GM23338 (cell line): ENCODE data around the gene TRPC4. TPM values are rescaled to one million over a fixed set of nuclear protein-coding genes. Genes with fewer than 3 reads are reported as not detected.

ENCODE experiments used
- ATAC-seq: fragments of 200-7000 bp; cut with Tn5 transposase; 3 replicates; pipeline ENCODE4 v1.9.1; 2020
- DNase-seq: peaks from one replicate; pipeline ENCODE4 v3.0.0-alpha.2; 2015; ENCODE audit warnings: low spot score
- H2AFZ ChIP-seq: fragments of 200-600 bp; sonication (generic); 2 replicates; pipeline ENCODE4 v1.8.0; 2016; ENCODE audit warnings: antibody characterized with exemption, mild to moderate bottlenecking, moderate library complexity
- H3F3A ChIP-seq: fragments of 200-600 bp; sonication (generic); replicated peaks from 2 replicates; pipeline ENCODE4 v1.8.0; 2017; ENCODE audit warnings: antibody characterized with exemption, mixed run types, low read depth
- H3K27ac ChIP-seq: fragments of 200-600 bp; sonication (generic); 2 replicates; pipeline ENCODE4 v1.6.1; 2016; ENCODE audit warnings: low read depth
- H3K27me3 ChIP-seq: fragments of 200-600 bp; sonication (generic); 2 replicates; pipeline ENCODE4 v1.8.0; 2016; ENCODE audit warnings: mild to moderate bottlenecking, mixed run types, moderate library complexity; ENCODE audit not compliant: insufficient read depth
- H3K36me3 ChIP-seq: fragments of 200-600 bp; sonication (generic); 2 replicates; pipeline ENCODE4 v1.8.0; 2016; ENCODE audit warnings: mild to moderate bottlenecking; ENCODE audit not compliant: insufficient read depth
- H3K4me1 ChIP-seq: fragments of 200-600 bp; sonication (generic); 2 replicates; pipeline ENCODE4 v1.8.0; 2016; ENCODE audit warnings: mild to moderate bottlenecking, moderate library complexity; ENCODE audit not compliant: insufficient read depth
- H3K4me2 ChIP-seq: fragments of 200-600 bp; sonication (generic); 2 replicates; pipeline ENCODE4 v1.7.1; 2017; ENCODE audit warnings: mixed run types
- H3K4me3 ChIP-seq: fragments of 200-600 bp; sonication (generic); 2 replicates; pipeline ENCODE4 v1.6.1; 2016; ENCODE audit warnings: mixed run types
- H3K79me2 ChIP-seq: fragments of 200-600 bp; sonication (generic); replicated peaks from 2 replicates; pipeline ENCODE4 v1.8.0; 2017; ENCODE audit warnings: mild to moderate bottlenecking; ENCODE audit not compliant: insufficient read depth
- H3K9me2 ChIP-seq: fragments of 200-600 bp; sonication (generic); 2 replicates; pipeline ENCODE4 v1.8.0; 2017; ENCODE audit not compliant: insufficient read depth
- H4K20me1 ChIP-seq: fragments of 200-600 bp; sonication (generic); replicated peaks from 2 replicates; pipeline ENCODE4 v1.8.0; 2017; ENCODE audit warnings: mild to moderate bottlenecking; ENCODE audit not compliant: insufficient read depth
- H3K27ac Mint-ChIP-seq: 2 replicates; pipeline ENCODE4 v1.8.0; 2020; ENCODE audit warnings: inconsistent platforms, mild to moderate bottlenecking, moderate library complexity, mixed read lengths
- H3K27me3 Mint-ChIP-seq: 3 replicates; pipeline ENCODE4 v1.8.0; 2022; ENCODE audit warnings: low read depth, mild to moderate bottlenecking, moderate library complexity, mixed read lengths, inconsistent platforms; ENCODE audit not compliant: insufficient read depth, poor library complexity
- H3K36me3 Mint-ChIP-seq: 3 replicates; pipeline ENCODE4 v1.8.0; 2021; ENCODE audit warnings: low read depth, mild to moderate bottlenecking, inconsistent platforms, moderate library complexity, mixed read lengths
- H3K4me1 Mint-ChIP-seq: 3 replicates; pipeline ENCODE4 v1.8.0; 2020; ENCODE audit warnings: mild to moderate bottlenecking, inconsistent platforms, mixed read lengths
- H3K4me3 Mint-ChIP-seq: 3 replicates; pipeline ENCODE4 v1.8.0; 2021; ENCODE audit warnings: moderate library complexity, mild to moderate bottlenecking, inconsistent platforms, mixed read lengths
- H3K9me3 Mint-ChIP-seq: 3 replicates; pipeline ENCODE4 v1.8.0; 2020; ENCODE audit warnings: moderate library complexity, mild to moderate bottlenecking, inconsistent platforms, mixed read lengths
- CREB1 ChIP-seq: fragments of 250-450 bp; sonication (Bioruptor Pico); IDR thresholded peaks from 2 replicates; pipeline ENCODE4 v1.5.0; 2020; ENCODE audit warnings: low read depth, mild to moderate bottlenecking, moderate library complexity
- EZH2phosphoT487 ChIP-seq: fragments of 200-600 bp; sonication (generic); IDR thresholded peaks from one replicate; pipeline ENCODE4 v1.8.1; 2018; ENCODE audit warnings: antibody characterized with exemption; ENCODE audit not compliant: unreplicated experiment
- JUNB ChIP-seq: IDR thresholded peaks from one replicate; pipeline ENCODE4 v1.6.1; 2016; ENCODE audit warnings: antibody characterized with exemption; ENCODE audit not compliant: unreplicated experiment
- NANOG ChIP-seq: IDR thresholded peaks from 2 replicates; pipeline ENCODE4 v1.6.1; 2016; ENCODE audit warnings: antibody characterized with exemption, borderline replicate concordance
- POLR2AphosphoS5 ChIP-seq: IDR thresholded peaks from 2 replicates; pipeline ENCODE4 v1.6.1; 2016; ENCODE audit warnings: antibody characterized with exemption, low read depth
- STAT1 ChIP-seq: IDR thresholded peaks from one replicate; pipeline ENCODE4 v1.6.1; 2016; ENCODE audit warnings: antibody characterized with exemption; ENCODE audit not compliant: unreplicated experiment
- ZNF331 ChIP-seq: fragments of 250-450 bp; sonication (Bioruptor Pico); IDR thresholded peaks from 2 replicates; pipeline ENCODE4 v1.5.0; 2020; ENCODE audit warnings: low read depth, mild to moderate bottlenecking, moderate library complexity
- polyA plus RNA-seq: library from polyadenylated mRNA; unstranded; fragments of >200 nt; fragmentation: Nextera tagmentation; extraction: Ambion mirVana; gene quantifications from 2 replicates; pipeline ENCODE4 v1.2.1, GENCODE V29; 2016
- total RNA-seq: library from RNA; depleted of rRNA; stranded (reverse); fragments of >200 nt; shearing (Covaris generic); gene quantifications from 2 replicates; pipeline ENCODE4 v1.2.3, GENCODE V29; 2014
- TF ChIP-seq, protein P1 (sequence below): fragments of 250-450 bp; sonication (Bioruptor Pico); IDR thresholded peaks from 2 replicates; pipeline ENCODE4 v1.5.0; 2020; ENCODE audit warnings: mild to moderate bottlenecking, moderate library complexity
- TF ChIP-seq, protein P2 (sequence below): IDR thresholded peaks from 2 replicates; pipeline ENCODE4 v1.6.1; 2016; ENCODE audit warnings: antibody characterized with exemption

The TRPC4 gene
- total and polyA plus RNA-seq, 2 experiments from 2014 or later = 1.1 to 2.1 TPM

DNA sequence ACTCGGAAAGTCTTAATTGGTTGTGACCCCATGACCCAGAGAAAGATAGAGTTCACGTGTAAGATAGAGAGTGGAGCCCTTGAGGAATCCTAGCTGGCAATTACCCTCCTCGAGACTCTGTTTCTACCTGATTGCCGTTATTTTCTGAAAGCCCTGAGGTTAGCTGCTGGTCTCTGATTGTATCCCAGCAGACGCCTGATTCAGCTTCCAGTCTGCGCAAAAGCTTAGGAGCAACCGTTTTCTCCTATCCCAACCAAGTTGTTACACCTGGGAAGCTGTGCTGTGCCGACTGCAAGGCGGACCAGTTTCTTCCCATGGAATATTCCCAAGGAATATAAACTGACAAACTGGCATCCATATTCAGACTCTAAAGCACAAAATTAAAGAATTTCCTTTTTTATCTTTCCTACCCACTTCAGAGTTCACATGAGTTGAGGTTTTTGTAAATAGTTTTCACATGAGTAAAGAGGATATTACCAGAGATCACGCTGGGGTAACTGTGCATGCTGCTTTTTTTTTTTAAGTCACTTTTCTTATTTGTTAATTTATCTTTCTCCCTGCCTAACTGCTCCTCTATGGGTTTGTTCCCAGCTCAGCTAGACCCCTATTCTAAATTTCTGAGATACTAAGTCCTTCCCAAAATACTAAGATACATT, 1.5 kb upstream of the TRPC4 start (continued):
- TF ChIP-seq, protein P1, sequence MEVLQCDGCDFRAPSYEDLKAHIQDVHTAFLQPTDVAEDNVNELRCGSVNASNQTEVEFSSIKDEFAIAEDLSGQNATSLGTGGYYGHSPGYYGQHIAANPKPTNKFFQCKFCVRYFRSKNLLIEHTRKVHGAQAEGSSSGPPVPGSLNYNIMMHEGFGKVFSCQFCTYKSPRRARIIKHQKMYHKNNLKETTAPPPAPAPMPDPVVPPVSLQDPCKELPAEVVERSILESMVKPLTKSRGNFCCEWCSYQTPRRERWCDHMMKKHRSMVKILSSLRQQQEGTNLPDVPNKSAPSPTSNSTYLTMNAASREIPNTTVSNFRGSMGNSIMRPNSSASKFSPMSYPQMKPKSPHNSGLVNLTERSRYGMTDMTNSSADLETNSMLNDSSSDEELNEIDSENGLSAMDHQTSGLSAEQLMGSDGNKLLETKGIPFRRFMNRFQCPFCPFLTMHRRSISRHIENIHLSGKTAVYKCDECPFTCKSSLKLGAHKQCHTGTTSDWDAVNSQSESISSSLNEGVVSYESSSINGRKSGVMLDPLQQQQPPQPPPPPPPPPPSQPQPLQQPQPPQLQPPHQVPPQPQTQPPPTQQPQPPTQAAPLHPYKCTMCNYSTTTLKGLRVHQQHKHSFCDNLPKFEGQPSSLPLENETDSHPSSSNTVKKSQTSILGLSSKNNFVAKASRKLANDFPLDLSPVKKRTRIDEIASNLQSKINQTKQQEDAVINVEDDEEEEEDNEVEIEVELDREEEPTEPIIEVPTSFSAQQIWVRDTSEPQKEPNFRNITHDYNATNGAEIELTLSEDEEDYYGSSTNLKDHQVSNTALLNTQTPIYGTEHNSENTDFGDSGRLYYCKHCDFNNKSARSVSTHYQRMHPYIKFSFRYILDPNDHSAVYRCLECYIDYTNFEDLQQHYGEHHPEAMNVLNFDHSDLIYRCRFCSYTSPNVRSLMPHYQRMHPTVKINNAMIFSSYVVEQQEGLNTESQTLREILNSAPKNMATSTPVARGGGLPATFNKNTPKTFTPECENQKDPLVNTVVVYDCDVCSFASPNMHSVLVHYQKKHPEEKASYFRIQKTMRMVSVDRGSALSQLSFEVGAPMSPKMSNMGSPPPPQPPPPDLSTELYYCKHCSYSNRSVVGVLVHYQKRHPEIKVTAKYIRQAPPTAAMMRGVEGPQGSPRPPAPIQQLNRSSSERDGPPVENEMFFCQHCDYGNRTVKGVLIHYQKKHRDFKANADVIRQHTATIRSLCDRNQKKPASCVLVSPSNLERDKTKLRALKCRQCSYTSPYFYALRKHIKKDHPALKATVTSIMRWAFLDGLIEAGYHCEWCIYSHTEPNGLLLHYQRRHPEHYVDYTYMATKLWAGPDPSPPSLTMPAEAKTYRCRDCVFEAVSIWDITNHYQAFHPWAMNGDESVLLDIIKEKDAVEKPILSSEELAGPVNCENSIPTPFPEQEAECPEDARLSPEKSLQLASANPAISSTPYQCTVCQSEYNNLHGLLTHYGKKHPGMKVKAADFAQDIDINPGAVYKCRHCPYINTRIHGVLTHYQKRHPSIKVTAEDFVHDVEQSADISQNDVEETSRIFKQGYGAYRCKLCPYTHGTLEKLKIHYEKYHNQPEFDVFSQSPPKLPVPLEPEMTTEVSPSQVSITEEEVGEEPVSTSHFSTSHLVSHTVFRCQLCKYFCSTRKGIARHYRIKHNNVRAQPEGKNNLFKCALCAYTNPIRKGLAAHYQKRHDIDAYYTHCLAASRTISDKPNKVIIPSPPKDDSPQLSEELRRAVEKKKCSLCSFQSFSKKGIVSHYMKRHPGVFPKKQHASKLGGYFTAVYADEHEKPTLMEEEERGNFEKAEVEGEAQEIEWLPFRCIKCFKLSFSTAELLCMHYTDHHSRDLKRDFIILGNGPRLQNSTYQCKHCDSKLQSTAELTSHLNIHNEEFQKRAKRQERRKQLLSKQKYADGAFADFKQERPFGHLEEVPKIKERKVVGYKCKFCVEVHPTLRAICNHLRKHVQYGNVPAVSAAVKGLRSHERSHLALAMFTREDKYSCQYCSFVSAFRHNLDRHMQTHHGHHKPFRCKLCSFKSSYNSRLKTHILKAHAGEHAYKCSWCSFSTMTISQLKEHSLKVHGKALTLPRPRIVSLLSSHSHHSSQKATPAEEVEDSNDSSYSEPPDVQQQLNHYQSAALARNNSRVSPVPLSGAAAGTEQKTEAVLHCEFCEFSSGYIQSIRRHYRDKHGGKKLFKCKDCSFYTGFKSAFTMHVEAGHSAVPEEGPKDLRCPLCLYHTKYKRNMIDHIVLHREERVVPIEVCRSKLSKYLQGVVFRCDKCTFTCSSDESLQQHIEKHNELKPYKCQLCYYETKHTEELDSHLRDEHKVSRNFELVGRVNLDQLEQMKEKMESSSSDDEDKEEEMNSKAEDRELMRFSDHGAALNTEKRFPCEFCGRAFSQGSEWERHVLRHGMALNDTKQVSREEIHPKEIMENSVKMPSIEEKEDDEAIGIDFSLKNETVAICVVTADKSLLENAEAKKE = no peak
- TF ChIP-seq NANOG = no peak
- no peak for TF ChIP-seq EZH2phosphoT487
- no peak for TF ChIP-seq CREB1 (CRISPR knock-in tag)
- TF ChIP-seq ZNF331 (CRISPR knock-in tag) = no peak
- TF ChIP-seq POLR2AphosphoS5 = no peak
- TF ChIP-seq STAT1 = no peak

DNA sequence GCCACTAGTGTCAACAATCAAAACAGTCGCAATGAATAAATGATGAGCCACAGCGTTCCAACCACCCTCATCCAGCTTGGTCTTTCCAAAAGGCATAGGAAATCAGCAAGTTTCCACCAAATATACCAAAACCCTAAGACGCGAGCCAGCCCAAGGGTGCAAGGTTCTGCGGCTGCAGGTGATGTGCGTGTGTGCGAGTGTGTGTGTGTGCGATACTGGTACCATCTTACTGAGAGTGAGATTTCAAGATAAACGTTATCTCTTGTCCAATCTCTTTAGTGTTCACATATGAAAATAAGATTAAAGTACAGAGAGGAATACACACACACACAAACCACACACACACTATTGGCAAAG, 895 bp upstream of the TRPC4 start:
- ATAC-seq (no peak), DNase-seq (no peak)
- H3K36me3 ChIP-seq = no peaks in the 10 kb centered on the region
- H2AFZ ChIP-seq = peak overlapping the region; percentile 98
- peak overlapping the region; percentile 86 for H3K4me3 Mint-ChIP-seq
- H3K79me2 ChIP-seq = no peaks in the 10 kb centered on the region; the same call in 1 of the 2 replicates
- peaks cover 3% of the 10 kb centered on the region; the same call in 1 of the 3 replicates for H3K9me3 Mint-ChIP-seq
- peaks cover 23% of the 10 kb centered on the region for H3K4me1 Mint-ChIP-seq
- no peaks in the 10 kb centered on the region for H4K20me1 ChIP-seq
- H3K4me2 ChIP-seq = peak overlapping the region; percentile 93
- no peak overlapping the region for H3K27ac Mint-ChIP-seq
- H3K27me3 ChIP-seq = peaks cover 28% of the 10 kb centered on the region
- H3K9me2 ChIP-seq = no peaks in the 10 kb centered on the region
- no peak overlapping the region for H3K27ac ChIP-seq
- peak overlapping the region; percentile 74 for H3K4me3 ChIP-seq
- H3F3A ChIP-seq = no peaks in the 10 kb centered on the region
- H3K27me3 Mint-ChIP-seq = peaks cover 10% of the 10 kb centered on the region
- H3K4me1 ChIP-seq = peaks cover 13% of the 10 kb centered on the region
- H3K36me3 Mint-ChIP-seq = no peaks in the 10 kb centered on the region; the same call in 2 of the 3 replicates
- TF ChIP-seq ZNF331 (CRISPR knock-in tag) (no peak), JUNB (no peak)
- TF ChIP-seq, protein P2, sequence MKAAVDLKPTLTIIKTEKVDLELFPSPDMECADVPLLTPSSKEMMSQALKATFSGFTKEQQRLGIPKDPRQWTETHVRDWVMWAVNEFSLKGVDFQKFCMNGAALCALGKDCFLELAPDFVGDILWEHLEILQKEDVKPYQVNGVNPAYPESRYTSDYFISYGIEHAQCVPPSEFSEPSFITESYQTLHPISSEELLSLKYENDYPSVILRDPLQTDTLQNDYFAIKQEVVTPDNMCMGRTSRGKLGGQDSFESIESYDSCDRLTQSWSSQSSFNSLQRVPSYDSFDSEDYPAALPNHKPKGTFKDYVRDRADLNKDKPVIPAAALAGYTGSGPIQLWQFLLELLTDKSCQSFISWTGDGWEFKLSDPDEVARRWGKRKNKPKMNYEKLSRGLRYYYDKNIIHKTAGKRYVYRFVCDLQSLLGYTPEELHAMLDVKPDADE = no peak
- TF ChIP-seq, protein P1 = no peak
